BLaER1 treated with 17β-estradiol and CSF1 and Interleukin-3, amounts not matched to agents 10 nM and 100 nM (cell line): Measurements from ENCODE around the gene ROPN1B.

Source experiments
- H3K27ac ChIP-seq, 11 experiments: shearing (Covaris generic); formaldehyde crosslinking; 2 replicates each; pipeline ENCODE4 v1.8.1; 2022
- H3K27me3 ChIP-seq, 11 experiments: shearing (Covaris generic); formaldehyde crosslinking; 2 replicates each; pipeline ENCODE4 v1.8.1; 2022
- H3K36me3 ChIP-seq, 11 experiments: shearing (Covaris generic); formaldehyde crosslinking; 2 replicates each; pipeline ENCODE4 v1.8.1; 2022
- H3K4me1 ChIP-seq, 10 experiments: shearing (Covaris generic); formaldehyde crosslinking; 2 replicates each; pipeline ENCODE4 v1.8.1; 2022
- H3K4me2 ChIP-seq, 11 experiments: shearing (Covaris generic); formaldehyde crosslinking; 2 replicates each; pipeline ENCODE4 v1.8.1; 2022
- H3K4me3 ChIP-seq, 10 experiments: shearing (Covaris generic); formaldehyde crosslinking; 2 replicates each; pipeline ENCODE4 v1.8.1; 2022
- H3K9ac ChIP-seq, 11 experiments: shearing (Covaris generic); formaldehyde crosslinking; 2 replicates each; pipeline ENCODE4 v1.8.1; 2022
- H3K9me3 ChIP-seq, 11 experiments: shearing (Covaris generic); formaldehyde crosslinking; replicated peaks in 1 of 11; 2 replicates each; pipeline ENCODE4 v1.8.1; 2022
- H4K20me1 ChIP-seq, 11 experiments: shearing (Covaris generic); formaldehyde crosslinking; 2 replicates each; pipeline ENCODE4 v1.8.1; 2022
- Cebpa-rat ChIP-seq, 11 experiments: shearing (Covaris generic); IDR thresholded peaks; 2 replicates each; pipeline ENCODE4 v1.8.1; 2022

The ROPN1B gene

GRCh38 chr3:126029241-126029640, 60.3 kb downstream of the ROPN1B start:
- H3K9ac ChIP-seq: no peak overlapping the region
- H3K4me1 ChIP-seq: no peaks in the 10 kb centered on the region
- H3K27ac ChIP-seq: no peak overlapping the region
- no peak overlapping the region for H3K4me3 ChIP-seq
- H3K36me3 ChIP-seq: peaks cover 15 to 79% (median 38%) of the 10 kb centered on the region in 11 experiments
- H4K20me1 ChIP-seq: no peaks in the 10 kb centered on the region; a peak in 2 of 22 replicates
- no peak overlapping the region for H3K4me2 ChIP-seq
- H3K9me3 ChIP-seq: peaks cover 25 to 31% (median 28%) of the 10 kb centered on the region in 11 experiments
- no peaks in the 10 kb centered on the region for H3K27me3 ChIP-seq
- no peak for TF ChIP-seq Cebpa-rat (IDR thresholded peaks at IDR 0.05)

DNA sequence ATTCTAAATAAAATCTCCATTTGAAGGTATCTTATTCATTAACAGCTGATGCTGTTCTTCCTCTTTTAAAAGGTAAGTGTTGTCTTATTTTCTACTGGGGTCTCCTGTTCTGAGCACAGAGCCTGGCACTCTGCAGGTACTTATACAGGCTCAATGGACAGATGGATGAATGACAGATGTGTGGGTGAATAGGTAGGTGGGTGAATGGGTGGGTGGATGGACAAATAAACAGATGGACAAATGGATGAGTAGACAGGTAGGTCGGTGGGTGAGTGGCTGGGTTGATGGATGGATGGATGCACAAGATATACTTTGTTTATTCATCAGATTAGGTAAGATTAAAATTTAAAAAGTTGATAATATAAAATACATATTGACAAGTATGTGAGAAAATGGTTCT, 61.5 kb downstream of the ROPN1B start:
- no peak overlapping the region for H3K9ac ChIP-seq
- H3K9me3 ChIP-seq: peaks cover 25 to 31% (median 28%) of the 10 kb centered on the region in 11 experiments
- H3K36me3 ChIP-seq: peaks cover 15 to 76% (median 37%) of the 10 kb centered on the region in 11 experiments
- no peak for TF ChIP-seq Cebpa-rat (IDR thresholded peaks at IDR 0.05)
- H3K27ac ChIP-seq: no peak overlapping the region
- no peaks in the 10 kb centered on the region for H3K4me1 ChIP-seq
- no peak overlapping the region for H3K4me2 ChIP-seq
- no peaks in the 10 kb centered on the region for H3K27me3 ChIP-seq
- H3K4me3 ChIP-seq: no peak overlapping the region
- peaks cover 0 to 4% (median 0%) of the 10 kb centered on the region in 11 experiments; a peak in 3 of 22 replicates for H4K20me1 ChIP-seq

DNA sequence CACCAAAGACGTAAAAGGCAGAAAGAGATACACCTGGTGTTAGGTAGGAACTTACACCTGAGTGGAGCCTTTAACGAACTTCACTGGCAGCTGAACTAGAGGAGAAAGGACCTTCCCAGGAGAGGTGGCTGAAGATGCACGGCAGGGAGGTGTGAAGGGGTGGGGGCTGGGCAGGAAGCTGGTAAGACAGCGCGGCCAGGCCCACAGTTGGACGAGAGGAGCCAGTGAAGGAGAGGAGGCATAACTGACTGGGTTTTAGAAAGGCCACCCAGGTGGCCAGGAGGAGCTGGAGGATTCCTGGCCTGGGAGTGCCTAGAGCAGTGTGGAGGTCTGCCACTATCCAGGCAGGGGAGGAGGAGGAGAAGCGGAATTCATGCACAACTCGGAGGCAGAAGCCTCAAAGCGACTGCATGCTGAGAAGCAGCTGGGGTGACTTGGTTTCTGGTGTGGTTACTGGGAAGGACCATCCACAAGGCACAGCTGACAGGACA, 63.0 kb downstream of the ROPN1B start:
- no peak overlapping the region for H3K4me2 ChIP-seq
- TF ChIP-seq Cebpa-rat (IDR thresholded peaks at IDR 0.05): no peak
- no peak overlapping the region for H3K27ac ChIP-seq
- peaks cover 25 to 29% (median 27%) of the 10 kb centered on the region in 11 experiments for H3K9me3 ChIP-seq
- H3K4me3 ChIP-seq: no peak overlapping the region
- no peaks in the 10 kb centered on the region for H3K27me3 ChIP-seq
- H3K9ac ChIP-seq: no peak overlapping the region
- no peaks in the 10 kb centered on the region for H3K4me1 ChIP-seq
- H3K36me3 ChIP-seq: peaks cover 15 to 63% (median 34%) of the 10 kb centered on the region in 11 experiments
- peaks cover 0 to 4% (median 0%) of the 10 kb centered on the region in 11 experiments; a peak in 3 of 22 replicates for H4K20me1 ChIP-seq
